DND-41 (cell line): ENCODE results near the gene KLF15.

Source experiments
- ATAC-seq: fragments of 200-7000 bp; cut with Tn5 transposase; 3 replicates; pipeline ENCODE4 v1.9.1; 2021; ENCODE audit warnings: low read depth; ENCODE audit not compliant: insufficient read depth
- DNase-seq: peaks from one replicate; pipeline ENCODE4 v3.0.0-alpha.2; 2020
- H2AFZ ChIP-seq: 2 replicates; pipeline ENCODE4 v1.6.0; 2012; ENCODE audit warnings: low read depth, low read length
- H3K27ac ChIP-seq: 2 replicates; pipeline ENCODE4 v1.5.1; 2012; ENCODE audit warnings: low read length, inconsistent platforms
- H3K27me3 ChIP-seq: fragments of 200-600 bp; sonication (generic); 2 replicates; pipeline ENCODE4 v1.6.0; 2012; ENCODE audit warnings: low read length, mild to moderate bottlenecking, inconsistent platforms; ENCODE audit not compliant: insufficient read depth, poor library complexity
- H3K36me3 ChIP-seq: 2 replicates; pipeline ENCODE4 v1.5.1; 2012; ENCODE audit warnings: low read length, inconsistent platforms; ENCODE audit not compliant: insufficient read depth
- H3K4me1 ChIP-seq: 2 replicates; pipeline ENCODE4 v1.5.1; 2012; ENCODE audit warnings: mild to moderate bottlenecking, low read length; ENCODE audit not compliant: insufficient read depth
- H3K4me2 ChIP-seq: 2 replicates; pipeline ENCODE4 v1.6.0; 2012; ENCODE audit warnings: mild to moderate bottlenecking, moderate library complexity, low read length, inconsistent platforms; ENCODE audit not compliant: insufficient read depth
- H3K4me3 ChIP-seq, 2 experiments: fragments of 200-600 bp in 1 of 2; shearing (Covaris generic) in 1 of 2; 2 replicates each; pipeline ENCODE4 v1.5.1; 2012 to 2016; ENCODE audit warnings: inconsistent platforms in 2 of 2, low read length in 2 of 2, mild to moderate bottlenecking in 2 of 2, low read depth in 1 of 2, moderate library complexity in 1 of 2
- H3K79me2 ChIP-seq: 2 replicates; pipeline ENCODE4 v1.6.0; 2012; ENCODE audit warnings: low read length, inconsistent platforms; ENCODE audit not compliant: insufficient read depth
- H3K9ac ChIP-seq: 2 replicates; pipeline ENCODE4 v1.6.0; 2012; ENCODE audit warnings: low read depth, mild to moderate bottlenecking, inconsistent platforms, low read length, moderate library complexity
- H3K9me3 ChIP-seq: 2 replicates; pipeline ENCODE4 v1.5.1; 2012; ENCODE audit warnings: low read length, moderate library complexity, mild to moderate bottlenecking, inconsistent platforms; ENCODE audit not compliant: insufficient read depth, severe bottlenecking
- H4K20me1 ChIP-seq: 2 replicates; pipeline ENCODE4 v1.6.0; 2012; ENCODE audit warnings: low read length; ENCODE audit not compliant: insufficient read depth
- EZH2 ChIP-seq: IDR thresholded peaks from 3 replicates; pipeline ENCODE4 v1.6.1; 2012; ENCODE audit warnings: borderline replicate concordance, low read depth, mild to moderate bottlenecking, moderate library complexity, low read length, inconsistent platforms; ENCODE audit not compliant: severe bottlenecking
- TF ChIP-seq, protein P1 (sequence below): IDR thresholded peaks from 2 replicates; pipeline ENCODE4 v1.5.1; 2012; ENCODE audit warnings: borderline replicate concordance, low read length, moderate library complexity, mild to moderate bottlenecking; ENCODE audit not compliant: poor library complexity, severe bottlenecking; ENCODE audit errors: extremely low read depth

Gene KLF15

GRCh38 chr3:126313166-126313565 lies 44.0 kb downstream of the KLF15 start:
- no peak overlapping the region for H3K27ac ChIP-seq
- H3K4me2 ChIP-seq = no peak overlapping the region
- no peak overlapping the region for H3K4me3 ChIP-seq
- no peaks in the 10 kb centered on the region for H3K27me3 ChIP-seq
- H3K4me1 ChIP-seq = no peaks in the 10 kb centered on the region
- DNase-seq (no peak), ATAC-seq (no peak)
- no peak overlapping the region for H2AFZ ChIP-seq
- TF ChIP-seq EZH2 = no peak
- TF ChIP-seq, protein P1, sequence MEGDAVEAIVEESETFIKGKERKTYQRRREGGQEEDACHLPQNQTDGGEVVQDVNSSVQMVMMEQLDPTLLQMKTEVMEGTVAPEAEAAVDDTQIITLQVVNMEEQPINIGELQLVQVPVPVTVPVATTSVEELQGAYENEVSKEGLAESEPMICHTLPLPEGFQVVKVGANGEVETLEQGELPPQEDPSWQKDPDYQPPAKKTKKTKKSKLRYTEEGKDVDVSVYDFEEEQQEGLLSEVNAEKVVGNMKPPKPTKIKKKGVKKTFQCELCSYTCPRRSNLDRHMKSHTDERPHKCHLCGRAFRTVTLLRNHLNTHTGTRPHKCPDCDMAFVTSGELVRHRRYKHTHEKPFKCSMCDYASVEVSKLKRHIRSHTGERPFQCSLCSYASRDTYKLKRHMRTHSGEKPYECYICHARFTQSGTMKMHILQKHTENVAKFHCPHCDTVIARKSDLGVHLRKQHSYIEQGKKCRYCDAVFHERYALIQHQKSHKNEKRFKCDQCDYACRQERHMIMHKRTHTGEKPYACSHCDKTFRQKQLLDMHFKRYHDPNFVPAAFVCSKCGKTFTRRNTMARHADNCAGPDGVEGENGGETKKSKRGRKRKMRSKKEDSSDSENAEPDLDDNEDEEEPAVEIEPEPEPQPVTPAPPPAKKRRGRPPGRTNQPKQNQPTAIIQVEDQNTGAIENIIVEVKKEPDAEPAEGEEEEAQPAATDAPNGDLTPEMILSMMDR = no peak
- no peak overlapping the region for H3K9ac ChIP-seq
- H3K79me2 ChIP-seq = no peaks in the 10 kb centered on the region
- no peaks in the 10 kb centered on the region for H3K9me3 ChIP-seq
- H4K20me1 ChIP-seq = no peaks in the 10 kb centered on the region
- no peaks in the 10 kb centered on the region for H3K36me3 ChIP-seq

- Histone ChIP-seq H3K27me3 (no peaks in the 10 kb centered on the region), H3K27ac (no peak overlapping the region), H3K9ac (no peak overlapping the region), H3K36me3 (no peaks in the 10 kb centered on the region), H2AFZ (no peak overlapping the region), H3K9me3 (no peaks in the 10 kb centered on the region), H3K79me2 (no peaks in the 10 kb centered on the region), H3K4me3 (no peak overlapping the region), H4K20me1 (no peaks in the 10 kb centered on the region), H3K4me2 (no peak overlapping the region), H3K4me1 (no peaks in the 10 kb centered on the region)
- TF ChIP-seq EZH2 = no peak
- TF ChIP-seq, protein P1 = no peak
- ATAC-seq = no peak
- no peak for DNase-seq
Measured at GRCh38 chr3:126312341-126312740, 44.9 kb downstream of the KLF15 start.

DNA sequence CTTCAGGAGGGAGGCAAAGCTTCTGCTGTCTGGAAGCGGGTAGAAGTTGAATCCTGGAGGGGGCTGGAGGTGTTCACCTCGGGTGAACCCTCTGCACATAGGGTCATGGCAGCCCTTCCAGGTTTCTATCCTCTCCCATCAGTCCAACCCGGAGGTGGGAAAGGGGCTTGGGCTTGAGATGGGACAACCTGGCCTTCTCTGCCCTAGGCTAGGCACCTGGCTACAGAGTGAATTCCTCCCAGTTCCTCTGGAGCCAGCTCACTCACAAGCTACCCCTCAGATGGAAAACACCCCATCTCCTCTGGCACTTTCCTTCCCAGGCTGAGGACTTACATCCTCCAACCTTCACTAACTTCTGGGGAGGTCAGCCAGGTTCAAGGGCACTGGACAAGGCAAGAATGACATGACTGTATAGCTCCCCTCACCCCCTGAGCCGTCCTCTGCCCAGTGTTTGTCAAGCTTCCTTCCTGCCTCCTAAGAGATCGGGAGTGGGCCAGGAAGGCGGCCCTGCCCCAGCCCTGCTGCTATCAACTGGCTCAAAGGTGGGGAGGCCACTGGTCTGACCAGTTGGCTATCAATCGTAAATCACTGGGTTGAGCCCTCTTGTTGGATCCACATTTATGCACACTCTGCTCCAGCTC lies 45.8 kb downstream of the KLF15 start:
- no peaks in the 10 kb centered on the region for H4K20me1 ChIP-seq
- no peaks in the 10 kb centered on the region for H3K27me3 ChIP-seq
- no peaks in the 10 kb centered on the region for H3K79me2 ChIP-seq
- H3K36me3 ChIP-seq = no peaks in the 10 kb centered on the region
- H3K27ac ChIP-seq = no peak overlapping the region
- H3K4me2 ChIP-seq = no peak overlapping the region
- TF ChIP-seq EZH2 = no peak
- TF ChIP-seq, protein P1 = no peak
- H3K4me3 ChIP-seq = no peak overlapping the region
- DNase-seq (no peak), ATAC-seq (no peak)
- H3K9ac ChIP-seq = no peak overlapping the region
- H2AFZ ChIP-seq = no peak overlapping the region
- H3K9me3 ChIP-seq = no peaks in the 10 kb centered on the region
- no peaks in the 10 kb centered on the region for H3K4me1 ChIP-seq

GRCh38 chr3:126310816-126311215 lies 46.4 kb downstream of the KLF15 start:
- Histone ChIP-seq H3K4me3 (no peak overlapping the region), H4K20me1 (no peaks in the 10 kb centered on the region), H3K4me1 (no peaks in the 10 kb centered on the region), H3K4me2 (no peak overlapping the region), H2AFZ (no peak overlapping the region), H3K27me3 (no peaks in the 10 kb centered on the region), H3K9ac (no peak overlapping the region), H3K79me2 (no peaks in the 10 kb centered on the region), H3K36me3 (no peaks in the 10 kb centered on the region), H3K27ac (no peak overlapping the region), H3K9me3 (no peaks in the 10 kb centered on the region)
- no peak for ATAC-seq
- TF ChIP-seq, protein P1 = no peak
- no peak for TF ChIP-seq EZH2
- DNase-seq = no peak
